Hematopoietic multipotent progenitor cell treated with erythropoietin and hydrocortisone succinate and interleukin-3 and kit ligand, for 17 days (in vitro differentiated cells): ENCODE data around the gene CRYBG2.
"Not testable (repeated sequence)": the region's sequence is repeated elsewhere in the genome, so short reads cannot be mapped to it uniquely, and the experiment has no call there.

ENCODE experiments used
- DNase-seq: peaks from one replicate; pipeline ENCODE4 v3.0.0-alpha.2; 2015; ENCODE audit warnings: low spot score

Gene CRYBG2

GRCh38 chr1:26295194-26296138 lies 58.5 kb downstream of the CRYBG2 start:
- no peak for DNase-seq

GRCh38 chr1:26293911-26294463 lies 59.9 kb downstream of the CRYBG2 start:
- DNase-seq: no peak

GRCh38 chr1:26292735-26293134 lies 61.2 kb downstream of the CRYBG2 start:
- DNase-seq: not testable (repeated sequence)

DNA sequence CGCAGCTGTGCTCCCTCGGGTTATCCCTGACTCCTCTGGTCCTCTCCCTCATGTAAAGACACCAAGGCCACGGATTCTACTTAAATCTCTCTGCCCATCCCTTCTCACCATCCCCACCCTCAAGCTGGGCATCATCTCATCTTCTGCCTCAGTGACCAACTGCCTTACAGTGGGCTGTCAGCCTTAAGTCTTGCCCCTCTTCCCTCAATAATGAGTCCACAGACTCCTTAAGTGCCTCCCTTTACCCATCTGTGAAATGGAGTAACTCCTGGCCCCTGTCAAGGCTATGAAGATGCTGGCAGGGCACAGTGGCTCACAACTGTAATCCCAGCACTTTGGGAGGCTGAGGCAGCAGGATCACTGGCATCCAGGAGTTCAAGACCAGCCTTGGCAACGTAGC lies 62.0 kb downstream of the CRYBG2 start:
- DNase-seq: no peak

DNA sequence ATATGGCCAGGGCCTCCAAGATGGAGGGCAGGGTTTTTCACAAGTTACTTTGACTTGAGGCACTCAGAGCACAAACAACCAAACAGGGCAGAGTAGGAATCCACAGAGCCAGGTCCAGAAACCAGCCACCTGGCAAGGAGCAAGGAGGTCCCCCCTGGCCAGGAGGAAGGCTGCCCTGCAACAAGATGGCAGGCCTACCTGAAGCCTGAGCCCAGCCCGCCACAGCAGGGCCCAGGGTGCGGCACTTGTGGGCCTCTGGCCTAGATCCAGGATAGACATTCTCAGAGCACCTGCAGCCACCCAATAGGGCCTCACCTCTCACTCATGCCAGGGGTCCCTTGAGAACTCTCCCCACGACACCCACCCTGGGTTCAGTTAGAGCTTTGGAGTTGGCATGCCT lies 62.5 kb downstream of the CRYBG2 start:
- DNase-seq: no peak

DNA sequence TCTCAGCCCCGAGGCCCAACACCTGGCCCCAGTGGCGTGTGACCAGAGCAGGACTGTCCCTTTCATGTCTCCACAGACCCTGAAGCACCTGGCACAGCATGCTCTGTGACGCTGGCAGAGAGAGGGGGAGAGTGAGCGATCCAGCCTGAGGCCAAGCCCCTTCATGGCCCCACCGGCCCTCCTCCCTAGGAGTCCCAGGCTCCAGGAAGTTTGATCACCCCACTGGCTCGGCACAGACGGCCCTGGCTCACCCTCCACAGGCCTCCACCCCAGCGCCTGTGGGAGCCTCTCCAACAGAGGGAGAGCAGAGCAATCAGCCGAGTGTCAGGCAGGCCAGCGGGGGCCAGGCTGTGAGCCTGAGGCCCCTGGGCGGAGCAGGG lies 63.1 kb downstream of the CRYBG2 start:
- no peak for DNase-seq

DNA sequence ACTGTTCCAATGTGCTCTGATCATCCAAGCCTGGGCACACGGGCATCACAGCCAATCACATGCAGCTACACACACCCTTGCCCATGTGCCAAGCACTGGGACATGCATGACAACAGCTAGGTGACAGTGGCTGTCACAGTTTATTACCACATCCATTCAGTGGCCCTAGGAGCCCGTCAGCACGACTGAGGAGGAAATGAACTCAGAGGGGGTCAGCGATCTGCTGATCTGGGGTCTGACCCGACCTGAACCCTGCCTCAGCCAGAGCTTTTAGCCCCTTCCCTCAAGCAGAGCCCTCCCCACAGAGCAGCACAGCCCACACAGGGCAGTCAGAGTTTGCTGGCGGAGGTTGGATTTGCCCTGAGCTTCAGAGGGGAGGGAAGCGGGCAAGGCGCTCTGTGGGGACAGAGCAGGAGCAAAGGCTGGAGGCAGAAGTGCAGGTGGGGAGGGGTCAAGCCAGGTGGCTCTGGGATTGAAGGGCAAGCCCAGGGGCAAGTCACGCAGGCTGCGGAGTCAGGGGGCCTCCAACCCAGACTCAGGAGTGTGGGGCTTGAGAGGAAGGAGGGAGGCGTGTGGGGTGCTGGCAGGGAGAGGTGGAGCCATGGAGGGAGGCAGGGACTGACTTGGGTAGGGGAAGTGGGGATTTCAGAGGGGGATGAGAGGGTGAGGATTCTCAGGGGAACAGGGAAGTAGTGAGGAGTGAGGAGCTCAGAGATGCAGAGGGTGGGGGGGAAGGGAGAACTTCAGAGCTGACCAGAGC lies 63.6 kb downstream of the CRYBG2 start:
- DNase-seq: no peak

DNA sequence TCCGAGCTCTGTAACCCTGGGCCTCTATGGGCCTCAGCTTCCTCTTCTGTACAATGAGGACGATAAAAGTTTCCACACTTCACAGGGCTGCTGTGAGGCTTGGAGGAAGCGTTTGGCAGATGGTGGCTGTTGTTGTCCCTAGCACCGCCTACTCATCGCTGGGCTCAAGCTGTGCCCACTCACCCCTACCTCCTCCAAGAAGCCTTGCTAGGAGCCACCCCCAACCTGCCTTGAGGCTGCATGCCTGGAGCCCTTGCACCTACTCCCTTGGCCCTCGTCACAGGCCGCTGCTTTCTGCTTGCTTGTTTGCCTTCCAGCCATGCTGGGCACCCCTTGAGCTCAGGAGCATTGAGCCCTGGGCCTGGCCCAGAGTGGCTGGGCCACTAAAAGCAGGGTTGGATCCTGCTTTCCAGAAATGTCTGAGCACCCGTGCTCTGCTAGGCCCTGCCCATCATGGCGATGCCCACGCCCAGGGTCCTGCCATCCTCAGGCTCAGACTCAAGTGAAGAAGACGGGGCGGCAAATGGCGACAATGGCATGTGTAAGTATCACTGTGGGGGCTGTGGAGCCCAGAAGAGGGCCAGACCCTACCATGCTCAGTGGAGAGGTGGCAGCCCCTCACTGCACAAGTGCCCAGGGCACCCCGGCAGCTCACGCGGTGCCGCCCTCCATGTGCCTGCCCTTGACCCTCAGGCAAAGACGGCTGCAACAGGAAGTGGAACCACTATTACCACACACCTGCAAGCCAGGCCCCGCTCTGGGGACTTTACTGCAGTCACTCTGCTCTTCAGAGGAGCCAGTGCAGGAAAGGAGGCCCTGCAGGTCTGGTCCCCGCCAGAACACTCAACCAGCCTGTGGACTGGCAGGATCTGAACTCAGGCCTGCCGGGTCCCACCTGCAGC lies 64.5 kb downstream of the CRYBG2 start:
- DNase-seq: no peak

- peak; percentile 93 for DNase-seq
Observed at GRCh38 chr1:26288311-26288941, 65.5 kb downstream of the CRYBG2 start.

DNA sequence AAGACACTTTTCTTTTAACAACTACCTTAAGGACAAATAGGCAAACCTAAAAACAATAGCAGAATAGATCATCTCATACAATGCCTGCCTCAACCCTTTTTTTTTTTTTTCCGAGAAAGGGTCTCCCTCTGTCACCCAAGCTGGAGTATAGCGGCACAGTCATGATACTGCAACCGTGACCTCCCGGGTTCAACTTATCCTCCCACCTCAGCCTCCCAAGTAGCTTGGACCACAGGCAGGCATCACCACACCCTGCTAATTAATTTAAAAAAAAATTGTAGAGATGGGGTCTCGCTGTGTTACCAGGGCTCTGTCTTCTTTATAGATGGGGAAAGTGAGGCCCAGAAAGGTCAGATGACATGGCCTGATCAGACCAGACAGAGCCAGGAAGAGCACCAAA lies 66.1 kb downstream of the CRYBG2 start:
- no peak for DNase-seq

GRCh38 chr1:26287033-26287711 lies 66.8 kb downstream of the CRYBG2 start:
- peak; percentile 30 for DNase-seq

DNA sequence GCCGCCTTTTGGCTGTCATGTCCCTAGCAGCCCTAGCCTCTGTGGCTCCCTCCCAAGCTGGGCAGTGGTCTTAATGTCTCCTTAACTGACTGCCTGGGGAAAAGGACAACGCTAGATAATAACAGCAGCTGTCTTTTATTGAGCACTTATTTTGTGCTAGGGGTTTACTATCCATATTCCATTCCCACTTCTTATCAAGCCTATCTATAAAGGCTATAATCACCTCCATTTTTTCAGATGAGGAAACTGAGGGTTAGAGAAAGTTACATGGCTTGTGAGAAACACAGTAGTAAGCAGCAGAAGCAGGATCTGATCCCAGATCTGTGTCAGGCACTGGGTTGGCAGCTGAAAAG lies 67.9 kb downstream of the CRYBG2 start:
- DNase-seq: no peak

GRCh38 chr1:26285366-26286063 lies 68.4 kb downstream of the CRYBG2 start:
- DNase-seq: peak; percentile 77

DNA sequence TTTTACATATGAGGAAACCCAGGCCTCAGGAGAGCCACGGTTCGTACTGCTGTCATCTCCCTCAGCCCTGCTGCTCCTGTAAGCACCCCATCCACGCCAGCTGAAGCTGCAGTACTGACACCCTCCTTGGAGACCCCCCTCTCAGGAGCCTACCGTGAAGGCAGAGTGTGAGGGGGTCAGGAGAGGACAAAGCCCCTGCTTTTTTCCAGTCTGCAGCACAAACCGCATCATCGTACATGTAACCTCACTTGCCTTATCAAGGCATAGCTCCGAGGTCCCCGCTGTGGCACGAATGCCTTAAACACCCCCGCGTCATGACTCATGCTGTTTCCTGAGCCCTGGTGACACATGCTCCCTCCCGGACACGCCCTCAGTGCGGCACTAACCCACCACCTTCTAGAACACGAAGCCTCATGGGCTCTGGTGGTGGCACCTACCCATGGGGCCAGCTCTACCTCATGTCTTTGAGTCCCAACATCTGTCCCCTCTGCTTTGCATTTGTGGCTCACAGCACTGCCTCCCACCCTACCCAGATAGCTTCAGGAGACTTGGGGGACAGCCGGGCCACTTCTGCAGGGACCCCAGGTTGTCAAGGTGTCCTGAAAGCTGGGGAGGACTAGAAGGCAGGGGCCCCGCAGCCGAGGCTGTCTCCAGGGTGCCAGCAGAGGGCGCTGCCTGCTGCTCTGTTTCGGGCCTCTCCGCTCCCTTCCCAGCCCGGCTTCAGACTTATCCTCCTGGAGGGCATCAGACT lies 69.2 kb downstream of the CRYBG2 start:
- peak; percentile 96 for DNase-seq

DNA sequence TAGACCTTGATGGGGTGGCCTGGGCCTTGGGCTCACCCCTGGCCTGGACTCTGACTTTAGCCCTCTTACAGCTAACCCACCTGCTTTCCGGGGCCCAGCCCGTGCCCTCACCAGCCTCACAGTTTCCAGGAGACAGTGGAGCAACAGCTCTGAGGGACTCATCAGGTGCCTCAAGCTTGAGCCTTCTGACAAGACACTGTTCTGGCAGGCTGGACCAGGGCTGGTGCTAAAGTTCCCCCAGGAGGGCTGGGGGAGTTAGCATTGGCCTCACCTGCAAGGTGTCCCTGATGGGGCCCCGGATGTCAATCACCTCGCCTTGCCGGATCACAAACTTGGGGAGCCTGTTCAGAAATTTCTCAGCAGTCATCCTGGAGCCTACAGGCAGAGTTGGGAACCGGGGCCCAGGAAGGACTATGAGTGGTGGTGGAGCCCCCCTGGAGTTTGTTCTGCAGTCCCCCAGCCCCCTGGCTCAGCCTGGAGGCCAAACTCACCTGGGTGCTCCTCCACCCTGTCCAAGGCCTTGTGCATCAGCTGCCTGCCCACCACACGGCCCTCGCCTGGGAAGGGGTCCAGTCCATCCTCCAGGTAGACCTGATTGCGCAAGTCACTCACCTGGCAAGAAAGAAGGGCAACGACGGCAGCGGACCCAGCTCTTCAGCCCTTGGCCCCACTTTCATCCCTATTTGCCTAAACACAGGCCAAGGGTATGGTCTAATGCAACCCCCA lies 69.9 kb downstream of the CRYBG2 start:
- no peak for DNase-seq

- DNase-seq: no peak
Observed at GRCh38 chr1:26283279-26283853, 70.6 kb downstream of the CRYBG2 start.

GRCh38 chr1:26282401-26282918 lies 71.5 kb downstream of the CRYBG2 start:
- no peak for DNase-seq

GRCh38 chr1:26281971-26282370 lies 72.0 kb downstream of the CRYBG2 start:
- DNase-seq: no peak
